Naive thymus-derived CD8-positive, alpha-beta T cell (primary cell): Measurements from ENCODE around the gene TMEM33. TPM values are rescaled to one million over a fixed set of nuclear protein-coding genes. Genes with fewer than 3 reads are reported as not detected.

Experiments
- ATAC-seq, 2 donors: fragments of 150-1000 bp; cut with Tn5 transposase in 1 of 2; sonication (Bioruptor Pico), chemical (Tn5 transposase) in 1 of 2; 1 replicate in 1 of 2; 2 replicates in 1 of 2; pipeline ENCODE4 v1.10.0; 2021; ENCODE audit warnings: mild to moderate bottlenecking in 2 of 2, moderate library complexity in 2 of 2
- POLR2A ChIA-PET: fragments of 350-600 bp; sonication (Branson Sonifier 250); formaldehyde crosslinking; loops from one replicate; lab custom pipeline; 2021; ENCODE audit warnings: antibody characterized with exemption; lab: Charles Lee
- DNase-seq, 10 donors: peaks; one replicate each; pipeline versions ENCODE4 v3.0.0 to v3.0.0-alpha.2; 2020 to 2022
- H3K27ac Mint-ChIP-seq, 10 donors: one replicate each; pipeline ENCODE4 v1.8.0; 2020 to 2022; ENCODE audit warnings: mild to moderate bottlenecking in 10 of 10, mixed read lengths in 10 of 10, moderate library complexity in 4 of 10, inconsistent platforms in 1 of 10
- H3K27me3 Mint-ChIP-seq, 5 donors: one replicate each; pipeline ENCODE4 v1.8.0; 2021 to 2022; ENCODE audit warnings: mixed read lengths in 5 of 5
- H3K36me3 Mint-ChIP-seq, 3 donors: one replicate each; pipeline ENCODE4 v1.8.0; 2020 to 2022; ENCODE audit warnings: mixed read lengths in 3 of 3, mild to moderate bottlenecking in 2 of 3, inconsistent platforms in 1 of 3
- H3K4me1 Mint-ChIP-seq, 4 donors: one replicate each; pipeline ENCODE4 v1.8.0; 2021 to 2022; ENCODE audit warnings: mixed read lengths in 4 of 4
- H3K4me3 Mint-ChIP-seq, 10 donors: one replicate each; pipeline ENCODE4 v1.8.0; 2020 to 2022; ENCODE audit warnings: mild to moderate bottlenecking in 10 of 10, mixed read lengths in 10 of 10, moderate library complexity in 6 of 10, inconsistent platforms in 1 of 10
- H3K9me3 Mint-ChIP-seq, 9 donors: one replicate each; pipeline ENCODE4 v1.8.0; 2020 to 2022; ENCODE audit warnings: mixed read lengths in 9 of 9, mild to moderate bottlenecking in 3 of 9, inconsistent platforms in 1 of 9, moderate library complexity in 1 of 9
- polyA plus RNA-seq, 3 donors: library from polyadenylated mRNA; unstranded; fragments of 300-500 nt; fragmentation: Illumina TruSeq; gene quantifications; one replicate each; pipeline ENCODE4 v1.2.3, GENCODE V29; 2021
- total RNA-seq, 8 experiments: library from RNA in 2 of 8; stranded (reverse) in 2 of 8; gene quantifications; one replicate each; pipeline ENCODE4 v1.2.3 and lab custom pipeline; 2021 to 2026

Gene TMEM33
- total and polyA plus RNA-seq, 5 experiments from 2014 or later: 9.8 to 40.1 (median 16.6) TPM

GRCh38 chr4:41989994-41990364 lies 54.8 kb downstream of the TMEM33 start:
- peak; percentile 15 to 25 for ATAC-seq
- peaks cover 0 to 2% (median 0%) of the 10 kb centered on the region in 3 donors for H3K36me3 Mint-ChIP-seq
- H3K4me1 Mint-ChIP-seq: peaks cover 6 to 38% (median 29%) of the 10 kb centered on the region in 4 donors
- peak overlapping the region; percentile 95 to 99 (median 98) for H3K4me3 Mint-ChIP-seq
- POLR2A ChIA-PET: interaction anchor here (1.0 kb wide), 1 partner anchor 55 kb away, joined by 6 read pairs; the partner anchor contains the start of gene TMEM33
- H3K9me3 Mint-ChIP-seq: no peaks in the 10 kb centered on the region
- H3K27me3 Mint-ChIP-seq: no peaks in the 10 kb centered on the region
- DNase-seq: no peak
- H3K27ac Mint-ChIP-seq: peak overlapping the region; percentile 96 to 99 (median 98)

GRCh38 chr4:41990365-41991111 lies 55.3 kb downstream of the TMEM33 start, which contains the start of gene SLC30A9:
Gene SLC30A9, plus strand, starts transcription at chr4:41990530. Its CDS starts 122 bp downstream, at chr4:41990652.
- peak; percentile 93 for ATAC-seq

GRCh38 chr4:41991916-41992767 lies 56.9 kb downstream of the TMEM33 start:
- ATAC-seq: no peak
- Mint-ChIP-seq H3K36me3 (peaks cover 0 to 2% (median 2%) of the 10 kb centered on the region in 3 donors), H3K27ac (peak overlapping the region in 5 of 10 donors; percentile 28 to 96 (median 77)), H3K27me3 (no peaks in the 10 kb centered on the region), H3K4me1 (peaks cover 9 to 49% (median 37%) of the 10 kb centered on the region in 4 donors), H3K9me3 (no peaks in the 10 kb centered on the region), H3K4me3 (peak overlapping the region; percentile 28 to 99 (median 97))
- no peak for DNase-seq
- POLR2A ChIA-PET: no interaction called here

More at GRCh38 chr4:41990365-41991111, 55.3 kb downstream of the TMEM33 start, which contains the start of gene SLC30A9:
- Mint-ChIP-seq H3K27me3 (no peaks in the 10 kb centered on the region), H3K9me3 (no peaks in the 10 kb centered on the region), H3K4me1 (peaks cover 9 to 43% (median 34%) of the 10 kb centered on the region in 4 donors), H3K36me3 (peaks cover 0 to 2% (median 2%) of the 10 kb centered on the region in 3 donors), H3K27ac (peak within 1 kb of the TSS; percentile 96 to 99 (median 98)), H3K4me3 (peak within 1 kb of the TSS; percentile 95 to 99 (median 98))
- POLR2A ChIA-PET: interaction anchor here (1.0 to 1.3 kb wide), 2 partner anchors 55 to 61 kb away, joined by 3 to 6 read pairs; partner anchors contain the start of gene TMEM33
- peak; percentile 77 to 97 (median 92) for DNase-seq

GRCh38 chr4:41992967-41993857 lies 58.0 kb downstream of the TMEM33 start:
- Mint-ChIP-seq H3K27me3 (no peaks in the 10 kb centered on the region), H3K4me3 (peak overlapping the region in 1 of 10 donors; percentile 98), H3K36me3 (peaks cover 0 to 2% (median 2%) of the 10 kb centered on the region in 3 donors), H3K27ac (no peak overlapping the region), H3K9me3 (no peaks in the 10 kb centered on the region), H3K4me1 (peaks cover 14 to 56% (median 43%) of the 10 kb centered on the region in 4 donors)
- DNase-seq: no peak
- ATAC-seq: no peak
- POLR2A ChIA-PET: no interaction called here

GRCh38 chr4:41994461-41994985 lies 59.3 kb downstream of the TMEM33 start:
- H3K27me3 Mint-ChIP-seq: no peaks in the 10 kb centered on the region
- no peak for ATAC-seq
- peaks cover 0 to 8% (median 2%) of the 10 kb centered on the region in 3 donors for H3K36me3 Mint-ChIP-seq
- H3K27ac Mint-ChIP-seq: no peak overlapping the region
- DNase-seq: no peak
- H3K4me1 Mint-ChIP-seq: peaks cover 10 to 61% (median 42%) of the 10 kb centered on the region in 4 donors
- no peak overlapping the region for H3K4me3 Mint-ChIP-seq
- H3K9me3 Mint-ChIP-seq: no peaks in the 10 kb centered on the region
- POLR2A ChIA-PET: no interaction called here

- H3K4me1 Mint-ChIP-seq: peaks cover 11 to 49% (median 32%) of the 10 kb centered on the region in 4 donors
- DNase-seq: no peak
- POLR2A ChIA-PET: no interaction called here
- ATAC-seq: no peak
- peaks cover 0 to 20% (median 6%) of the 10 kb centered on the region in 3 donors for H3K36me3 Mint-ChIP-seq
- peaks cover 0 to 3% (median 0%) of the 10 kb centered on the region in 9 donors for H3K9me3 Mint-ChIP-seq
- peak overlapping the region in 1 of 10 donors; percentile 11 for H3K4me3 Mint-ChIP-seq
- H3K27ac Mint-ChIP-seq: peak overlapping the region in 1 of 10 donors; percentile 1
- H3K27me3 Mint-ChIP-seq: no peaks in the 10 kb centered on the region
These were observed 62.8 kb downstream of the TMEM33 start for GRCh38 chr4:41998019-41998418.

- Mint-ChIP-seq H3K27ac (no peak overlapping the region), H3K4me1 (peaks cover 19 to 53% (median 45%) of the 10 kb centered on the region in 4 donors), H3K27me3 (no peaks in the 10 kb centered on the region), H3K36me3 (peaks cover 7 to 33% (median 18%) of the 10 kb centered on the region in 3 donors), H3K4me3 (no peak overlapping the region), H3K9me3 (peaks cover 0 to 3% (median 0%) of the 10 kb centered on the region in 9 donors)
- DNase-seq (no peak), ATAC-seq (no peak)
- POLR2A ChIA-PET: no interaction called here
These were observed 64.1 kb downstream of the TMEM33 start for GRCh38 chr4:41999321-41999720.

GRCh38 chr4:42008011-42008786 lies 73.0 kb downstream of the TMEM33 start:
- POLR2A ChIA-PET: no interaction called here
- no peaks in the 10 kb centered on the region for H3K9me3 Mint-ChIP-seq
- no peak overlapping the region for H3K4me3 Mint-ChIP-seq
- peaks cover 30 to 70% (median 46%) of the 10 kb centered on the region in 4 donors for H3K4me1 Mint-ChIP-seq
- ATAC-seq (no peak), DNase-seq (no peak)
- H3K27me3 Mint-ChIP-seq: no peaks in the 10 kb centered on the region
- H3K36me3 Mint-ChIP-seq: peaks cover 22 to 85% (median 49%) of the 10 kb centered on the region in 3 donors
- peak overlapping the region in 4 of 10 donors; percentile 9 to 26 (median 21) for H3K27ac Mint-ChIP-seq
